Measurements from ENCODE around the gene KIRREL3.

DNA sequence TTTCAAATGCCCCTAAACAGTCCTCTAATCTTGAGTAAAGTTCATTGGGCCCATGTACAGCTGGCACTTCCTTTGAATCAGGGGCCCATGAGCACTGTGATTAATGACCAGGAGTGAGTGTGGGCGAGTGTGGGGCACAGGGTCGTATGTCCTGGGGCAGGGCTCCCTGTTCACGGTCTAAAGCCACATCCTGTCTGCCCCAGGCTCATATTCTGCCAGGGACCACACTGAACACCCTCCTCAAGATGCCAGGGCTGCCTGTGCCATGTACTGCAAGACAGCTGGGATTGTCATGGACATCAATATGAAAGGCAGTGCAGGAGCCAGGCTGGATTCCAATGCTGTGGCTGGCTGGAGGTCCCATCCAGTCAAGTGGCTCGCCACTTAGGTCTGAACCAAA, 130.5 kb downstream of the KIRREL3 start:
- TF ChIP-seq, protein P1, sequence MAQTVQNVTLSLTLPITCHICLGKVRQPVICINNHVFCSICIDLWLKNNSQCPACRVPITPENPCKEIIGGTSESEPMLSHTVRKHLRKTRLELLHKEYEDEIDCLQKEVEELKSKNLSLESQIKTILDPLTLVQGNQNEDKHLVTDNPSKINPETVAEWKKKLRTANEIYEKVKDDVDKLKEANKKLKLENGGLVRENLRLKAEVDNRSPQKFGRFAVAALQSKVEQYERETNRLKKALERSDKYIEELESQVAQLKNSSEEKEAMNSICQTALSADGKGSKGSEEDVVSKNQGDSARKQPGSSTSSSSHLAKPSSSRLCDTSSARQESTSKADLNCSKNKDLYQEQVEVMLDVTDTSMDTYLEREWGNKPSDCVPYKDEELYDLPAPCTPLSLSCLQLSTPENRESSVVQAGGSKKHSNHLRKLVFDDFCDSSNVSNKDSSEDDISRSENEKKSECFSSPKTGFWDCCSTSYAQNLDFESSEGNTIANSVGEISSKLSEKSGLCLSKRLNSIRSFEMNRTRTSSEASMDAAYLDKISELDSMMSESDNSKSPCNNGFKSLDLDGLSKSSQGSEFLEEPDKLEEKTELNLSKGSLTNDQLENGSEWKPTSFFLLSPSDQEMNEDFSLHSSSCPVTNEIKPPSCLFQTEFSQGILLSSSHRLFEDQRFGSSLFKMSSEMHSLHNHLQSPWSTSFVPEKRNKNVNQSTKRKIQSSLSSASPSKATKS (CRISPR knock-in tag; IDR thresholded peaks at IDR 0.05), result no peak
- TF ChIP-seq, protein P2, sequence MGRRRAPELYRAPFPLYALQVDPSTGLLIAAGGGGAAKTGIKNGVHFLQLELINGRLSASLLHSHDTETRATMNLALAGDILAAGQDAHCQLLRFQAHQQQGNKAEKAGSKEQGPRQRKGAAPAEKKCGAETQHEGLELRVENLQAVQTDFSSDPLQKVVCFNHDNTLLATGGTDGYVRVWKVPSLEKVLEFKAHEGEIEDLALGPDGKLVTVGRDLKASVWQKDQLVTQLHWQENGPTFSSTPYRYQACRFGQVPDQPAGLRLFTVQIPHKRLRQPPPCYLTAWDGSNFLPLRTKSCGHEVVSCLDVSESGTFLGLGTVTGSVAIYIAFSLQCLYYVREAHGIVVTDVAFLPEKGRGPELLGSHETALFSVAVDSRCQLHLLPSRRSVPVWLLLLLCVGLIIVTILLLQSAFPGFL (CRISPR knock-in tag; IDR thresholded peaks at IDR 0.05), result no peak

Measured in K562 (cell line).